GM18951 (cell line): ENCODE data around the gene HNRNPM.
"Not testable (repeated sequence)": the region's sequence is repeated elsewhere in the genome, so short reads cannot be mapped to it uniquely, and the experiment has no call there.

ENCODE experiments used
- POLR2A ChIP-seq: IDR thresholded peaks from 4 replicates; pipeline ENCODE4 v1.6.1; 2011; ENCODE audit warnings: mild to moderate bottlenecking; ENCODE audit not compliant: insufficient read length, insufficient read depth; ENCODE audit errors: extremely low read depth
- in situ Hi-C: fragments of 300-500 bp; cut with MboI; formaldehyde crosslinking; loops from one replicate; pipeline ENCODE4 v1.12.0; 2022; ENCODE audit warnings: low sequenced_read_pairs, mixed read lengths, inconsistent platforms; ENCODE audit not compliant: unreplicated experiment

The HNRNPM gene

GRCh38 chr19:8441725-8442544 lies 2.8 kb upstream of the HNRNPM start:
- TF ChIP-seq POLR2A: no peak

DNA sequence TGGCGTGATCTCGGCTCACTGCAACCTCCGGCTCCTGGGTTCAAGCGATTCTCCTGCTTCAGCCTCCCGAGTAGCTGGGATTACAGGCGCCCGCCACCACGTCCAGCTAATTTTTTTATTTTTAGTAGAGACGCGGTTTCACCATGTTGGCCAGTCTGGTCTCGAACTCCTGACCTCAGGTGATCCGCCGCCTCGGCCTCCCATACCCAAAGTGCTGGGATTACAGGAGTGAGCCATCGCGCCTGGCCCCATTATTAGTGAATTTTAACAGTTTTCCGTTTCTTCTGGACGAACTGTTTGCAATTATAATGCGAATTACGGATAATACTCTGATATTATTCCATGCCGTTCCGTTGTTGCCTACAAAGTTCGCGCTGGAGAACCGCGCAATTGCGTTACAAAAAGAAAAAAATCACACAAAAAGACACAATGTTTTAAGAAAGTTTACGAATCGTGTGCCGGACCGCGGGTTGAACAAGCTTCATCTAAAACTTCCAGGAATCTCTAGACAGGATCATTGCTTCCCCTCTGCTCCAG lies 567 bp upstream of the HNRNPM start:
- in situ Hi-C loops: not testable (repeated sequence)

More at GRCh38 chr19:8441725-8442544, 2.8 kb upstream of the HNRNPM start:
- in situ Hi-C loops: no loop called here

DNA sequence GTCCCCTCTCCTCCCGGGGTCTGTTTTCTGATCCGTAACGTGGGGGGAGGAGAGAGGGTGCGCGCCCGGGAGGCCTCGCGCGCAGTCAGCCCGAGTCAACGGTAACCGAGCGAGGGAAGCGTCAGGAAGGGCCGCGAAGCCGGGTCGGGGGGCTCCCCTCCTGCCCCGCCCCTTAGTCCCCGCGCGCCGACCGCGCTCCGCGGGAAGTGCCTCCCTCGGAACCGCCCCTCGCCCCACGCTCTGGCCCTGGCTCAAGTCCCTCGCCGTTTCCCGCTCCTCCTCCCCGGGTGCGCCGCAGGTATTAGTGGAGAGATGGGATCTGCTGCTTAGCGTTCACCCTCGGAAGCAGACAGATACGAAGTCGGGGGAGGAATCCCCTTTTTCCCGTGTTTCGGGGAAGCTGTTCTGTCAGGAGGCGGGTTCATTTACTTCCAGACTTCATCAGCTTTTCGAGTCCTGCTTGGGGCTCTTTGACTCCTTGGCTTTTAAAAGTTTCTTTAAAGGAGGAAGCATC lies 770 bp downstream of the HNRNPM start:
- in situ Hi-C loops: no loop called here
- peak; percentile 23 for TF ChIP-seq POLR2A

- in situ Hi-C loops: no loop called here
- TF ChIP-seq POLR2A: no peak
Observed at GRCh38 chr19:8446061-8446709, 1.4 kb downstream of the HNRNPM start.

DNA sequence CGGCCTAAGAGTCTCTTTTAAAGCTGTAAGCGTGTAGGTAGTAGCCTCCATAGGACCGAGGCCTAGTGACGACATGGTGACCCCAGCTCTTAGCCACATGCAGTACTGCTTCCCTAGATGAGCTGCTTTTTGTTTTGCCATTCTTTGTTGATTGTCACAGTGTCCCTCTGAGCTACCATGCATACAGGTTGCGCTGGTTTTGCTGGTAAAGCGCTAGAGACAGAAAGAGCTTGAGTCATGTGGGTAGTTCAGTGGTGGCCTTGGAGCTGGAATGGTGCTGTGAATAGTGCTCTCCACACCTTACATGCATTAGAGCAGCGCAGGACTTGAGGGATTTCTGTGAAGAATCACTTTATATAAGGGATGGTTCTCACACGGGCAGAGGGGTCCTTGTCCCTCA lies 5.1 kb downstream of the HNRNPM start:
- in situ Hi-C loops: no loop called here
- TF ChIP-seq POLR2A: no peak

DNA sequence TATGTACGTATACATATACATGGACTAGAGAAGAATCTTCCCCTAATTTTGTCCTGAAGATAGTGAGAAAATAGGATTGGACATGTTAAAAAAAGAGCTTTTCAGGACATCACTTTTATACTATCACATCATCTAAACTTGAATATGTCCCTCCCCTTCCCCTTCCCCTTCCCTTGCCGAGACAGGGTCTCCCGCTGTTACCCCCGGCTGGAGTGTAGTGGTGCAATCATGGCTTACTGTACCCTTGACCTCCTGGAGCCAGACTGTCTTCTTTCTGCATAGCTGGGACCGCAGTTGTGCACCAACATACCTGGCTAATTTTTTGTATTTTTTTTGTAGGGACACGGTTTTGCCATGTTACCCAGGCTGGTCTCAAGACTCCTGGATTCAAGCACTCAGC lies 6.6 kb downstream of the HNRNPM start:
- TF ChIP-seq POLR2A: no peak
- in situ Hi-C loops: no loop called here

- no peak for TF ChIP-seq POLR2A
- in situ Hi-C loops: no loop called here
Observed at GRCh38 chr19:8451885-8452284, 7.1 kb downstream of the HNRNPM start.

DNA sequence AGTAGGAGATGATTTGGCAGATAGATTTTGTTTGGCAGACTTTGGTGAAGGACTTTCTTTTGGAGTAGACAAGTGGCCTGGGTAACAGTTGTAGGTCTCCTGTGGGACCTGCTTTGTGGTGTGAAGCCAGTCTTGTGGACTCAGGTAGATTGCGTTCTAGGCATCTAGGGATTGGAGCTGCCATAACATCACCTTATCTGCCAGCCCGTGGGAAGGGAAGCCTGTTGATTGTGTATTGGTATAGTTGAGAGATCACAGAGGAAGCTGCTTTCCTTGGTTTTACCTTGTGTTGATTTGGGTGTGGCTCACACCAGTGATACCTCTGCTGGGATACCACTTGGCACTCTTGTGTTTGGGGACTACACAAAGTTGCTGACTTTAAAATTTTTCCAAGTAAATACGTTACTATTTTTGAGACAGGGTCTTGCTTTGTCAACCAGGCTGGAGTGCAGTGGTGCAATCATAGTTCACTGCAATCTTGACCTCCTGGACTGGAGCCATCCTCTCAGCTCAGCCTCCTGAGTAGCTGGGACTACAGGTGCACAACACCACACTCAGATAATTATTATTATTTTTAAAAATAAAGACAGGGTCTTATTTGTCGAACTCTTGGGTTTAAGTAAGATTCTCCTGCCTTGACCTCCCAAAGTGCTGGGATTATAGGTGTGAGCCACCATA lies 7.8 kb downstream of the HNRNPM start:
- in situ Hi-C loops: no loop called here
- TF ChIP-seq POLR2A: no peak

GRCh38 chr19:8453616-8454015 lies 8.8 kb downstream of the HNRNPM start:
- no peak for TF ChIP-seq POLR2A
- in situ Hi-C loops: no loop called here

DNA sequence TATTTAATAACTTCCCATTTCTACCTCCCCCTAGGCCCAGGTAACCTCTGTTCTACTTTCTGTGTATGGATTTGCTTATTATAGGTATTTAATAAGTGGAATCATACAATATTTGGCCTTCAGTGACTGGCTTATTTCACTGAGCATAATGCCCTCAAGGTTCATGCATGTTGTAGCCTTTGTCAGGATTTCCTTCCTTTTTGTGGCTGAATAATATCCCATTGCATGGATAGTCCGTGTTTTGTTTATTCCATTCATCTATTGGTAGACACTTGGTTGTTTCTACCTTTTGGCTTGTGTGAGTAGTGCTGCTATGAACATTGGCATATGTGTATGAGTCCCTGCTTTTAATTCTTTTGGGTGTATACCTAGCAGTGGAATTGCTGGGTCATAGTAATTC lies 9.4 kb downstream of the HNRNPM start:
- no peak for TF ChIP-seq POLR2A
- in situ Hi-C loops: no loop called here

DNA sequence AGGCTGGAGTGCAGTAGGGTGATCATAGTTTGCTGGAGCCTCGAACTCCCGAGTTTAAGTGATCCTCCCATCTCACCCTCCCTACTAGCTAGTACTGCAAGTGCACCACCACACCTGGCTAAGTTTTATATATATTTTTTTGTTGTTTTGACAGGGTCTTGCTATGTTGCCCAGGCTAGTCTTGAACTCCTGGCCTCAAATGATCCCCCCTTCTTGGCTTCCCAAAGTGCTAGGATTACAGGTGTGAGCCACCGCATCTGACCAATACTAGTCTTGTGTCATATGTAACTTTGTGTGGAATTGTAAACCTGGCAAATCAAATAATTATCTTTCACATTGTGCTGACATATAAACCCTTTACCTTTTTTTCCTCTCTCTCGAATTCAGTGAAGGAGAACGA lies 10.2 kb downstream of the HNRNPM start:
- no peak for TF ChIP-seq POLR2A
- in situ Hi-C loops: no loop called here

GRCh38 chr19:8456064-8456463 lies 11.3 kb downstream of the HNRNPM start:
- in situ Hi-C loops: no loop called here
- no peak for TF ChIP-seq POLR2A

DNA sequence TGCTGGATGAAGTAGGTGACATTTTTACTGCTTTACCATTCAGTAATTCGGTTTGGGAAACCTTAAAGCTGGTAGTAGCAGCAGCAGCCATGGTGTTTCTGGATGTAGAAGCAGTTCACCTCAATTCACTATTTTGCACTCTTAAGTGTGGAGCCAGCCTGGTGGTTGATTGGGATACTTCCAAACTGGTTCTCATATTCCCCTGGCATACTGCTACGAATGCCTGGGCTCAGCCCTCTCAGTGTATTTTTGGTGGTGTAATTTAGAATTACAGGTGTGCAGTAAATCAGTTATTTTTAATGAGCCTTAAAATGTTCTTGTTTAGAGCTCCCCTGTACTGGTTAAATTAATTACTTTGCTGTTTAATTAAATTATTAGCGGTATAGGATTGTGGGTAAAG lies 12.4 kb downstream of the HNRNPM start:
- in situ Hi-C loops: no loop called here
- TF ChIP-seq POLR2A: no peak
